ENCODE data around the gene ANKH. TPM values are rescaled to one million over a fixed set of nuclear protein-coding genes. Genes with fewer than 3 reads are reported as not detected.

ANKH gene
- total RNA-seq, 1 experiment from 2014 or later, result 65.2 TPM

GRCh38 chr5:14686517-14686916 is 185.1 kb downstream of the ANKH start (continued):
- TF ChIP-seq FOSL1 (IDR thresholded peaks at IDR 0.05; ENCODE audit: low read depth), result no peak

- no peak overlapping the region for H3K4me2 ChIP-seq (ENCODE audit: low read length)
- CTCF ChIA-PET, result interaction anchor here (0.6 to 3.4 kb wide), 10 partner anchors 13 to 1770 kb away, joined by 3 to 26 read pairs (median 4); no protein-coding TSS in a partner anchor
Measured at GRCh38 chr5:14685757-14686156, 185.8 kb downstream of the ANKH start.

More at GRCh38 chr5:14685757-14686156, 185.8 kb downstream of the ANKH start:
- H2AFZ ChIP-seq (ENCODE audit: low read depth, low read length, poor library complexity, severe bottlenecking), result no peak overlapping the region
- ChIA-PET RAD21 (ENCODE audit: low non-redundant PET in 1 of 2, low total read pairs in 2 of 2, uncharacterized antibody in 2 of 2, unreplicated experiment in 2 of 2) (interaction anchor here in 1 of 2 experiments (1.1 to 1.4 kb wide), 2 partner anchors 324 to 328 kb away, joined by 4 read pairs; no protein-coding TSS in a partner anchor), POLR2A (no interaction called here)
- DNase-seq (ENCODE audit: low read depth, low spot score) (peak; percentile 23), ATAC-seq (peak; percentile 84)
- no peaks in the 10 kb centered on the region for H3K27me3 ChIP-seq (ENCODE audit: insufficient read depth, low read length)
- H3K79me2 ChIP-seq (ENCODE audit: insufficient read depth, low read length), result no peaks in the 10 kb centered on the region
- no peaks in the 10 kb centered on the region for H4K20me1 ChIP-seq (ENCODE audit: insufficient read depth)
- TF ChIP-seq RAD21 (IDR thresholded peaks at IDR 0.05; ENCODE audit: low read depth) (peak; percentile 67), CTCF (IDR thresholded peaks at IDR 0.05 in 2 of 3, conservative IDR thresholded peaks at IDR 0.05 in 1 of 3; ENCODE audit: borderline replicate concordance in 1 of 3, insufficient read depth in 1 of 3, low read depth in 2 of 3, low read length in 2 of 3) (peak; percentile 45 to 75 (median 59); a peak in 5 of 6 replicates), CBX3 (IDR thresholded peaks at IDR 0.05; ENCODE audit: low read depth) (no peak)
- peaks cover 15 to 55% of the 10 kb centered on the region in 2 experiments; a peak in 3 of 4 replicates for H3K36me3 ChIP-seq (ENCODE audit: control insufficient read depth in 1 of 2, insufficient read depth in 2 of 2, low read length in 2 of 2)
- no peaks in the 10 kb centered on the region for H3K4me1 ChIP-seq (ENCODE audit: control insufficient read depth in 1 of 2, insufficient read depth in 2 of 2, low read length in 2 of 2)
- H3K9ac ChIP-seq (ENCODE audit: low read length), result no peak overlapping the region
- BruUV-seq (replicated peaks), result no TSS peak
- no peak overlapping the region for H3K4me3 ChIP-seq (replicated peaks in 1 of 2; ENCODE audit: low read depth in 1 of 2, low read length in 2 of 2)
- H3K9me2 ChIP-seq (ENCODE audit: insufficient read depth), result no peaks in the 10 kb centered on the region
- H3K27ac ChIP-seq (ENCODE audit: low read depth, low read length), result no peak overlapping the region
- no peaks in the 10 kb centered on the region for H3K9me3 ChIP-seq (ENCODE audit: control insufficient read depth in 1 of 2, insufficient read depth in 1 of 2, low read depth in 1 of 2, low read length in 2 of 2)
- intact Hi-C loops (cut with micrococcal nuclease), result loop anchor here (1.0 kb wide), 1 partner anchor 329 kb away; no protein-coding TSS in a partner anchor
